NCI-H146 (cell line): ENCODE results near the gene CASZ1.

Experiments used
- DNase-seq: peaks from one replicate; lab custom pipeline; 2025; lab: John Stamatoyannopoulos, UW

Gene CASZ1

DNA sequence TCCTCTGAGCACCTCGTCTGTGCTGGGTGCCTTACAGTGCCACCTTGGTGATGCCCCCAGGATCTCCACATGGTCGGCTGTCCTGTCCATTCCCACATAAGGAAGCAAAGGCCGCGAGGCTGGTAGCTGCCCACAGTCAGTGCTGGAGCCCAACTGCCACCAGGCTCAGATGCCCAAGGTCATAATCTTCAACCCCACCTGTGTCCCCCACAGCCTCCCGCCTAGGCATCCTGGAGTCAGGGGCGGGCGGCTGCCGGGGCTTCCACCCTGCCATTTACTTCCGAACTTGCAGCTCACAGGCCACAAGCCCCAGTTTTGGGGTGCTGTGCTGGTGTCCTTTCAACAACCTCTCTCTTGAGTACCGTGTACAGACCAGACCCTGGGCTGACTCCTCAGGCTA is 126.3 kb downstream of the CASZ1 start:
- DNase-seq: no peak

DNA sequence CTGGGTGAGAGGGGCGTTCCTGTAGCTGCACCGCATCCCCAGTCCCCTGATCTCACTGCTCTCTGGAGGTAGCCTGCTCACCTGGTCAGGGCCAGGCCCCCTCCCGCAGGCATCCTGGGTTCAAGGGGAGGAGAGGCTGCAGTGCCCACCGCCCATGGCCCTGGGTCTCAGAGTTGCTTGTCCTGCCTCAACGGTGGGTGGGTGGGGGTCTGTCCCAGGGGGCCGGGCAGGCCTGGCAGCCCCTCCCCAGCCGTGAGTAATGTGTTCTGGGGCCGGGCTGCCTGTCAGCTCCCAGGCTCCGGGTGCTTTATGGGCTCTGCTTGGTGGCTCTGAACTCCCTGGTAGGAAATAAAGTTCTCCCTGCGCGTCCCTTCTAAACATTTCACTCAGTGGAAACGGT is 126.9 kb downstream of the CASZ1 start:
- no peak for DNase-seq

DNA sequence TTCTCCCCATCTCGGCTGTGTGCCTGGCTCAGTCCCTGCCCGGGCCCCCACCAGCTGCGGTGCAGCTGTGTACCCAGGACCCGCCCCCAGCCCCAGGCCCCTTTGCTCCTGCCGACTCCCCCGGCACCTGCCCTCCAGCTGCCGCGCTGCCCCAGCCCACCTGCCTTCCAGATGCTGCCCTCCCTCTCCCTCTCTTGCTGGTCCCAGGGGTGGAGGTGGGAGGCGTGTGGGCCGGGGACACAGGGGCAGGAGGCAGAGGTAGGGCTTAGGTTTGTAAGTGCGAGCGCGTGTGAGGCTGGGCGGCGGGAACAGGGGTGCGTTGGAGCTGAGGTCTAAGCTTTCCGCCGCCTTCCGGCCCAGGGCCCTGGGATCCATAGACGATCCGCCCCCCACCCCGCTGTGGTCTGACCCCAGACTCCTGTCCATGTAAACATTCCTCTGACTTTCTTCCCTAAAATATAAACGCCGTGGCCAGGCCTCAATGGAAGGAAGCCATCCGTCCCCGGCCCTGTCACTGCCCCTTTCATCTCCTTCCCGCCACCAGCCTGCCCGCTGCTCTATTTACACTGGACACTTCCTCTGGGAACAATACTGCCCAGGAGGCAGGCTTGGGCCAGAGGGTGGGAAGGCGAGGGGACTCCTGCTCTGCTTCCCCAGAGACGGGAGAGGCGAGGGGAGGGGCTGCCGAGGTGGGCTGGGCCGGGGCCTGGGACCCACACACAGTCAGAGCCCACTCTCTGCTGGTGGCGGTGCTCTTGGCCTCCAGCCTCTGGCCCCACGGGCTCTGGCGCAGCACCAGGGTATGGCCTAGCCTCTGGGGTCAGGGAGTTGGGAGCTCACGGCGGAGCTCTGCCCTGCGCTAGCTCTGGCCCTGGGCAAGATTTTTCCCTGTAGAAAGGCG is 128.3 kb downstream of the CASZ1 start:
- DNase-seq: peak; percentile 53

DNA sequence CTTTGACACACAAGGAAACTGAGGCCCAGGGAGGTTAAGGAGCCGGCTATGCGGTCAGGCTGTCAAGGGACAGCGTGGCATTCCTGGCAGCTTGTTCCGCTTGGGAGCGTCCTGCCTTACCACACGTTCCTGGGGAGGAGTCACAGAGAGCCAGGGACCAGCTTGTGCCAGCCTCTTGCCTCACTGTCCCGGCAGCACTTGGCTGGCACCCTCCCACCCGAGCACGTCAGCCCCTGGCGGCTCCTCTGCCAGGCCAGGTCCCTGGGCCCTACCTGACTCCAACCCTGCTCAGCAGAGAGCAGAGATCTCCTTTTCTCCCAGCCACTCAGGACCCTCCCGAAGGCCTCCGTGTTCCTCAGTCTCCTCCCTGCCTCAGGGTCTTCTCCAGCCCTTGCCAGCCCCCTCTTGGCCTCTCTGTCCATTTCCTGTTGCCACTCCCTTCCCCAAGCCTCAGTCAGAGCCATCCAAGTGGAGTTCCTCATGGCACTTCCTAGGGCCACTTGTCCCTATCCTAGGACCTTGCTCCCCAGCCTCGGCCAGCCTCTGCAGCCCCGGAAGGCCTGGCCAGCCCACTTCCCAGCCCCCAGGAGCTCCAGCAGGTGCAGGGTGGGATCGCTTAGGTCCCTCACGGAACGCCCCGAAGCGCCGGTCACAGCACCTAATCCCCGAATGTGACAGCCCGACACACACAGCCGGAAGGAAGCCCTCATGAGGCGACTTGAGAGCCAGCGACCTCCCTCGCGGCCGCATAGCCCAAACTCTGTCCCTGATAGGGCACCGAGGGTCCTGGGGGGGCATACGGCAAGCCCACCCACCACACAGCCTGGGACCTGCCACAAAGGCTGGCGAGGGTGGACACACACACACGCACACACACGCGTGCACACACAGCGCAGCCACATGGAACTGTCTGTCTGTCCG is 130.3 kb downstream of the CASZ1 start:
- DNase-seq: no peak

DNA sequence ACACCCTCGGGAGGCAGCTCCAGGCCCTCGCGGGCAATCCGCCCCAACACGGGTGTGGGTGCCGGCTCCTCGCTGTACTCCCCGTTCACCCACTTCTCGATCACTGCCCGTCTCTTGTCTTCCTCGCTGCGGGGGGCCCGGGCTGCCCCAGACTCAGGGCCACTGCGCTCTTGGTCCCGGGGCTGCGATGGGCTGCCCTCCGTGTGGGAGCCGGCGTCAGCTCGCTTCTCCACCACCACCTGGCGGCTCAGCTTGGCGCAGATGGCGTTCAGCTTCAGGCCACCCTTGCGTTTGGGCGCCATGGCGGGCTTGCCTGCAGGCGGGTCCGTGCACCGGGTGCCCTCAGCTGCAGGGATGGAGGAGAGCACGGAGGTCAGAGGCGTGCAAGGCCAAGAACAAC is 131.2 kb downstream of the CASZ1 start:
- no peak for DNase-seq

DNA sequence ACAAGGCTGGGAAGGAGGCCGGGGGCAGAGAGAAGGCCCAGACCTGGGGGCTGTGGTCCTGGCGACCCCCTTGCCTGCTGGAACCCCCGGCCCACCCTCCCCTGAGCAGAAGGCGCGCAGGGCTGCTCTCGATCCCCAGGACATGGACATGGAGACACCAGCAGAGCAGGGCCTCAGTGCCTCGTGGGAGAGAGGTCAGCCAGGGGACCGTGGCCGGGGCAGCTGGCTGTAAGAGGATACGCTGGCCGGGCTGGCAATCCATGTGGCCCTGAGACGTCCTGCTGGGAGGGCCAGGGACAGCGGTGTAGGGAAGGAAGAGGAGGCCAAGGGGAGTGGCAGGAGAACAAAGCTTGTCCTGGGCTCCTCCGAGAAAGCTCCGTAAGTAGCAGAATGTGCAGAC is 132.2 kb downstream of the CASZ1 start:
- peak; percentile 18 for DNase-seq

DNA sequence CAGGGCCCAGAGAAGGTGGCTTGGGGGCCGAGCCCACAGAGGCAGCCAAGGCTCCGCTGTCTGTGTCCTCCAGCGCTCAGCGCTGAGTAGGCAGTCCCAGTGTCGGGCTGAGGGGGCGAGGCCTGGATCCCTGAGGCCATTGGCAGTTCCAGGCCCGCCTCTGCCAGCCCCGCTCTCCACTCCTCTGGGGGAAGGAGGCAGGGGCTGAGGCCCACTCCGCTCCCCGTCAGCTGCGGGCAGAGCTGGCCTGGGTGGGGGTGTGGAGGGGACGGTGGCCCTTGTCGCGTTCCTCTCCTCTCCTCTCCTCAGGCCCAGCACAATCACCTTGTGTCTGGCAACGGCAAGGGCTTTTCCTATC is 132.8 kb downstream of the CASZ1 start:
- no peak for DNase-seq

DNA sequence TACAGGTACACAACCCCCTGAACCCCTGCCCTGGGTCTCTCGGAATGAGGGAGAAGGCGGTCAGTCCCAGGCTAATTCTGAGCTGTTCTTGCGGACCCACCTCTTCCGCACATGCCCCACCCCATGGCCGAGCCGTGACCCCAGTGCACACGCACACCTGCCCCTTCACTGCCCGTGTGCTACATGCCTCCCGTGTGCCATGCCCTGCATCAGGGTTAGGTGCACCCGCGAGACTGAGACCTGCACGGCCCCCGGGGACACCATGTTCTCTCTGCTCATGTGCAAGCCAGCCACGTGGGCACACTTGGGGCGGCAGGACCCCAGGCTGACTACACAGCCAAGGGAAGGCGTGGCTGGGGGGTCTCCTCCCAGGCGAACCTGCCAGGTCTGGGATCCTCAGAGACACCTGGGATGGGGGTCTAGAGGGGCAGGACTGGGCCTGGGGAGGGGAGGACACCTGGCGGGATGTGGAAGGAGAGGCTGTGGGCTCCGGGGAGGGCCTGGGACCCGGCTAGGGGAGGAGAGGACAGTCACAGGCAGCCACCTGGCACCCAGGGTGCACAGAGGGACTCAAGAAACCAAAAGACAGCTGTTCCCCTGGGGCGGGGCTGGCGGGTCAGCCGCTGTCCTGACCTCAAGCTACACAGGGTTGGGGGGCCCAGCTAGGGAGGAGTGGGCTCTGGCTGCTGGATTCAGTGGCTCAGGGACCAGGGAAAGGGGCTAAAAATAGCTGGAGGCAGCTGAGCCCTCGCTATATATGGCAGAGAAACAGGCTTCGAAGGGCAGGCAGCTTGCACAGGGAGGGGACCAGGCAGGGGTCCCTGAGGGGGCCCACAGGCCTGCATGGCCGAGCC is 133.4 kb downstream of the CASZ1 start:
- DNase-seq: no peak

DNA sequence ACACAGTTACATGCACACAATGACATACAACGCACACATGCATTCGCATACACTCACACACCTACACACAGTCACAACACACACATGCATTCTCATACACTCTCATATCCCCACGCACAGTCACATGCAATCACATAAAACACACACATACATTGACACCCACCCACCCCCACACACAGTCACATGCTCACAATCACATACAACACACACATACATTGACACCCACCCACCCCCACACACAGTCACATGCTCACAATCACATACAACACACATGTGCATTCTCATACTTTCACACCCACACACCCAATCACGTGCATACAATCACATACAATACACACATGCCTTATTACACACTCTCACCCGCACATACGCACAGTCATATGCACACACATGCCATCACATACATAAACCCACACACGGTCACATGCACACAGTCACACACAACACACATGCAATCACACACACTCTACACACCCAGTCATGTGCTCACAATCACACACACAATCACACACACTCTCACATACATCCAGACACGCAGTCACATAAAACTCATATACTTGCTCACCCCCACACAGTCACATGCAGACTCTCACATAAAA is 134.3 kb downstream of the CASZ1 start:
- no peak for DNase-seq

DNA sequence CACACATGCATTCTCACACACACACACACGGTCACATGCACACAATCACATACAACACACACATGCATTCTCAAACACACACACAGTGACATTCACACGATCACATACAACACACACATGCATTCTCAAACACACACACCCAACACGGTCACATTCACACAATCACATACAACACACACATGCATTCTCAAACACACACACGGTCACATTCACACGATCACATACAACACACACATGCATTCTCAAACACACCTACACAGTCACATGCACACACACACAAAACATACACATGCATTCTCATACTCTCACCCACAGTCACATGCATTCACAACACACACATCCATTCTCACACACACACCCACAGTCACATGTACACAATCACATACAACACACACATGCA is 135.0 kb downstream of the CASZ1 start:
- no peak for DNase-seq

DNA sequence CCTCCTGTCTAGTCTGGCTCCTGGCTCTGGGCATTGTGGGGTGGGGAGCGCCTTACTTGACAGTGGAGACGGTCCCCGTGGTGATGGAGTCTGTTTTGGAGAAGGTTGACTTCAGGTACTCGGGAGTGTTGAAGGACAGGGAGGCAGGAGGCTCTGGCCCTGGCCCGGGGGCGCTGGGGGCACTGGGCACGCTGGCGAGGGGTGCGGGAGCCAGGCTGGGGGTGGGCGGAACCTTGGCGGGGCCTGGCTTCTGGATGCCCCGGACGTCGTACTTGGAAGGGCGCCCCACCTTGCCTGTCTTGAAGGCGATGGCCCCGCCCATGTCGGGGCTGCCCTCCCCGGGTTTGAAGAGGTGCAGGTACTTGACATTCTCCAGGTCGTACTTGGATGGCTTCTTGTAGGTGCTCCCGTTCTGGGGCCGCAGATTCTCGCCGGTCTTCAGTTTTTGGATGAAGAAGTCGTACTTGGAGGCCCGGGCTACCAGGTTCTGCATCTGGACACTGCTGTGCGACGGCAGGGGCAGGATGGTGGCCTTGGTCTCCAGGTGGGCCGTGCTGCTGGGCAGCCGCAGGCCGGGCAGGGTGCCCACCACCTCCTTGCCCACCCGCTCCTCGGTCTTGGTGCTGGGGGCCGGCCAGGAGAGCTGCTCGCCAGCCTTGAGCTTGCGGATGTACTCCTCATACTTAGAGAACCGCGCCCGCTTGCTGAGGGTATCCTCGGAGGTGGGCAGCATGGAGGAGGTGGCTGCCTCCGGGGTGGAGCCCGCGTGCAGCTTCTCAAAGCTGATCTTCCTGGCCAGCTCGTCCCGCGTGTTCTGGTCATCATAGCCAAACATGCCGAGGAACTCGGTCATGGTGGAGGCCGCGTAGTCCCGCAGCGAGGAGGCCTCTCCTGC is 136.6 kb downstream of the CASZ1 start:
- no peak for DNase-seq

DNA sequence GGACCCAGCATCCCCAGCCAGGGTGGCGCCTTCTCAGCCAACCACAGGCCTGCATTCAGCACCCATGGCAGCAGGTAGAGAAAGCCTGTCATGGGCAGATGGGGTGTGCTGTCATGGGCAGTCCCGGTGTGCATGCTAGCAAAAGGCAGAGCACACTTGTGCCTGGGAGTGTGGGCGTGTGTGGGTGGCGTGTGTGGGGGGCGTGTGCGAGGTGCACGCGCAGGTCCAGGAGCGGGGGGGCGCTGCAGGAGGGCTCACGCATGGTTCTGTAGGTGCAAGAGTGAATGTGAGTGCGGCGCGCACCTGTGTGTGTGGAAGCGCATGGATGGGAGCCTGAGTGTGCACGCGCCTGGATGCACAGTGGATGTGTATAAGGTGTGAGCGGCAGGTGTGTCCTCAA is 137.2 kb downstream of the CASZ1 start:
- DNase-seq: no peak

DNA sequence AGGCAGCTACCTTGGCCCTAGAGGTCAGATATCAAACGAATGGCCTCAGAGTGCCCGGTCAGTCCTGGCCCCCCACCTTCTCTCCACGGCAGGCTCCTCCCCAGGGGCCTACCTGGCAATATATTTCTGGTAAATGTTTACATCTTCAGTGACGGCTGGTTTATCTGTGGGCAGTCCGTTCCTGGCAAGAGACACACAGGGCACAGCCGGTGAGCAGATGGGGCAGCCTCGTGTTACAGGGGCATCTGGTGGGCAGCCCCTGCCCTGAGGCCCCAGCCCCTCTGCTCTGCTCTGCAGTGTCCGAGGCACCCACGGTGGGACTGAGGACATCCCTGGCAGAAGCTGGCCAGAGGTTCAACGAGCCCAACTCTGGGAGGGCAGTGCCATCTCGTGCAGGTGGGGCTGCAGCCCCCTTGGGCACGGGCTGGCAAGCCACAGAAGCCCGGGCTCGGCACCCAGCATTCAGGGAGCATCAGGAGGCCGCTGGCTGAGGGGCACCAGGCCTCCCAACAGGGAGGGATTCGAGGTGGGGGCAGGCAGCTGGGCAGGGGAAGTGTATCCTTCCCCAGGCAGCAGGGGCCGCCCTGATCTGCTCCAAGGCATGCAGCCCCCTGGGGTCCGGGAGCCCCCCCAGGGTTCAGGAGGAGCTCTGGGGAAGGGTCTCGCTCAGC is 137.9 kb downstream of the CASZ1 start:
- DNase-seq: no peak

DNA sequence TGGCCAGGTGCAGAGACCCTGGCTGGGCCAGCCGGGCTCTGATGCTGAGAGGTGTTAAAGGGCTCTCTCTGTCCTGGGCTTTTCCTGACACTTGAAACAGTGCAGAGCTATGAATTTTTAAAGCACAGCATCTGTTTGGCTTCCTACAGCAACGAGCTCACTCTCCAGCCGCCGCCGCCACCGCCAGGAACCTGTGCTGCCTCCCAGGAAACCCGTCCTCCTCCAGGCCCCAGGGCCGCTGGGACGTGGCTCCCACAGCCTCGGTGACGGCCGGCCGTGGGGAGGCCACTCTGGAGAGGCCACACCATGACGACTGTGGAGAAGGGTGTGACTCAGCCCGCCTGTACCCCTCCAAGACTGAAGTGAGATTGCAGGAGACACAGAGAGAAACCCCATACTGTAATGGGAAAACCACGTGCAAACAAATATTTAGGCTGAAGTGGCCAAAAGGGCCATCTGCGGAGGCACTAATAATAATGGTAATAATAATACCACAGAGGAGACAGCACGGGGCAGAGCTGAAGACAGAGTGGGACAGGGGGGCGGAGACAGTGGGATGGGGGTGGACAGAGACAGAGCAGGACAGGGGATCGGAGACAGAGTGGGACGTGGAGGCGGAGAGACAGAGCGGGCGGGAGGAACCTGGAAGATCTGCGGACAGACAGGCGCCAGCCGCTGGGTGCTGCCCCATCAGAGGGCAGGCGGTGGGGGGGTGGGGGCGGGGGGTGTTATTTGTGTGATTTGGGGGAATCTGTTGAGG is 139.2 kb downstream of the CASZ1 start:
- DNase-seq: no peak

DNA sequence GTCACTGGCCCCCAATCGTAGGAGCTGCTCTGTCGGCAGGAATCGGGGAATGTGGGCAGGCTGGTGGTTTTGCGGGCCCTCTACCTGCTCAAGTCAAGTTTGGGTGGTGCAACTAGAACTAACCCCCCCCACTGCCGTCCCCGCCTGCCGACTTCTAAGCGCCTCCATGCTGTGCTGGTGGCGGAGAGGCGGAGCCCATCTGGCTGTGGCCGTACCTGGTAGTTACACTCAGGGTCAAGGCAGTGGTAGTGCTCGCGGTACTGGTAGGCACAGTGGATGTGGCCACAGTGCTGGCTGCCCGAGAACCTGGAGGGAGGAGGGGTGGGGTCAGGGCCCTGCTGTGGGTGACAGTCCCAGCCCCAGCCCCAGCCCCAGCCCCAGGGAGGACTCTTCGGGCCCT is 140.0 kb downstream of the CASZ1 start:
- no peak for DNase-seq

DNA sequence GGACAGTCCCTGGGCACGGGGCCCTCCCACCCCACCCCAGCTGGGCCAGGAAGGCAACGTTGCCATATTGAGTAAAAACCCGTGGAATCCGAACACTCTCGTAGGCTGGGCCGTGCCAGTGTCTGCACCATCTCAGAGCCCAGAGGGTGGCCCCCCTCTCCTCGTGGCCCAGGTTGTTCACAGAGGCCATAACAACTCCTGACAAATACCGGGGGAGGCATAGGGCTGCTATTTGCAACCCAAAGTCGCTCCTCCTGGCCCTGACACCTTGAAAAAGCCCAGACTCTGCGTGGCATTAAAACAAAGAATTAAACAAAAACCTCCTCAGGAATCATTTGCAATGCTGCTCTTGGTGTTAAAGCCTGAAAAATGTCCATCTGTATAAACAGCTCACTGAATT is 141.4 kb downstream of the CASZ1 start:
- no peak for DNase-seq

DNA sequence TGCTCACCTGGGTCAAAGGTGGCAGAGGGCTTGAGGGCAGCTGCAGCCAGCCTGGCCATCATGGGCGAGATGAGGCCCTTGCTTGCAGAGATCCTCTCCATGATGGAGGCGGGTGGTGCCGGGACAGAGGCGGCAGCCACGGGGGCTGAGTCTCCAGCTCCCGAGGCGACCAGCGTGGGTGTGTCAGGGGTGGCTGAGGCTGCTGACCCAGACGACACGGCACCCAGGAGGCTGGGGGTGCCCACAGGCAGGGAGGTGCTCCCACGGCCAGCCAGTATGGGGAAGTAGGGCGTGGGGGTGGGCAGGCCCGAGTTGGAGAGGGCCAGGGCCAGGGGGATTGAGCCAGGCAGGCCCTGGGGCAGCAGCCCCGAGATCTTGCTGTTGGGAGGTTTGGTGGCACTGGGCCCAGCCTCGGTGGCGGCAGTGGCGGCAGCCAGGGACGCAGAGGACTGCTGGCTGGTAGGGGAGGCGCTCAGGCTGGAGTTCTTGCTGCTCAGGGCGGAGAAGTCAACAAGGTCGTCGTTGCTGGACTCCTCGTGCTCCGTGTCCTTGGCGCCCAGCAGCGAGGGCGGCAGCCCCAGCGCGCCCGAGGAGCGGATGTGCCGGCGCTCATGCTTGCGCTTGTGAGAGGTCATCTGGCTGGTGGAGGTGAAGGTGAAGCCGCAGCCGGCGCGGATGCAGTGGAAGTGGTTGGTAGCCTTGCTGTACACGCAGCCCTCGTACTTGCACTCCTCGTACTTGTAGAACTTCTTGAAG is 142.9 kb downstream of the CASZ1 start:
- no peak for DNase-seq

DNA sequence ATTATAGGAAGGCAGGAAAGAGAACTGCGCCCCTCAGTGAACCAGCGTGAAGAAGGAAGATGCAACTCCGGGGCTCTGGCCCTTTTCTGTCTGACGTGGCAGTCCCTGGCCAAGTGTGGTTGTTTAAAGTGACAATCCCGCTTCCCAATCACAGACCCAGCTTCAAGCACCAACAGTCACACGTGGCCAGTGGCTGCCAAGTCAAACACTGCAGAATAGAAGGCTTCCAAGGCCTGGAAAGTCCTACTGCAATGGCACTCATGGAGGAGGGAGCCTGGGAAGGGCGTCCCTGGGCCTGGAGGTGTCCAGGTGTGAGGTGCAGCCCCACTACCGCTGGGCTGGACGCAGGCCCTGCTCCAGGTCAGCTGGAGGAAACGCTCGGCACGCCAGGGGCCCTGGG is 143.8 kb downstream of the CASZ1 start:
- DNase-seq: no peak

DNA sequence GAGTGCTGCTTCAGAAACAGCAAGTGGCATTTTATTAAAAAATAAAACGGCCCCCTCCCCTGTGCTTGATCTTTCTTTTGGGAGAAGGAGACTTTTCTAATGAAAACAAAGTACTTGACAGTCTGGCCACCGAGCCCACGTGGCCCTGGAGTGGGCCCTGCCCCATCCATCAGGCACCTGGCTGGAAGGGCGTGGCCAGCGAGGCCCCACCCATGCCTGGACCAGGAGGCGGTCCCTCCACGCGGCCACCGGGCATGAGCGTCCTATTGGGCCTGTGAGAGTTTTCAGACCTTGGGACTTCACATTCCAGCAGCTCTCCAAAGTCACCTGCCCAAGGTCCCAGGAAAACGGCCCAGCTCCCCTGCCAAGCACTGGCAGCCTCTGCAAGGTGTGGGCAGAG is 144.7 kb downstream of the CASZ1 start:
- DNase-seq: no peak
